GM19238 (cell line): ENCODE results near the gene PRCP.

ENCODE experiments used
- DNase-seq: peaks from one replicate; pipeline ENCODE4 v3.0.0; 2011; ENCODE audit warnings: low spot score; ENCODE audit not compliant: insufficient read length

Gene PRCP

DNA sequence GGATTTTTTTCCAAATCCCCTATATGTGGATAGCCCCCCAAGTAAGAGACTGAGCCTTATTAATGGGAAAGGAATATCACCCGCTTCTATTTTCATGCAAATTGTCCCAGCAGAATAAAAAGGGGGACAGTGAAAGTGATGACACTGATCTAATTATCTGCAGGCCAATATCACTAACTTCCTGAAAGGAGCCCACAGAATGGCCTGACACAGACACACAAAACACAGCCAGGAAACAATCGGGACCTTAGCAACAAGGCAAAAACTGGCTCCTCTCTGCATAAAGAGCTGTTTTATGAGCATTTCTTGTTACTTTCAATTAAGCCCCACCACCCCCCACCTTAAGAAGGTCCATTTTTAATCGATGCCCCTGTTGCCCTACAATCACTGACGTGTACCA is 112.2 kb downstream of the PRCP start:
- DNase-seq: no peak

GRCh38 chr11:82786836-82787235 is 113.4 kb downstream of the PRCP start:
- DNase-seq: no peak

DNA sequence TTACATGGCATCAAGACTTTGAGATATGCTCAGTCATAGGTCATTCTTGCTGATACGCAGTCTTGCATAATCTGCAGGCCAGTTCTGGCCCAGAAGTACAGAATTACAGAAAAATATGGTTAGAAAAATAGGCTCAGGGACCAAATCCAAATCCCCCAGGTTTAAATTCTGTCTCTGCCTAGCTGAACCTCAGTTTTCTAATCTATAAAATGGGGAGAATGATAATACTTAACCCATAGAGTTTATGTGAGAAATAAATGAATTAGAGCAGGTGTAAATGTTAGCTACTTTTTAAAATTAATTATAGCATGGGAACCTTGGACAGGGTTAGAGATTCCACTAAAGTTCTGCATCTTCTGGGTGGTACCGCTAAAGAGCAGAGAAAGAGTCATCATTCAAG is 114.2 kb downstream of the PRCP start:
- DNase-seq: no peak

DNA sequence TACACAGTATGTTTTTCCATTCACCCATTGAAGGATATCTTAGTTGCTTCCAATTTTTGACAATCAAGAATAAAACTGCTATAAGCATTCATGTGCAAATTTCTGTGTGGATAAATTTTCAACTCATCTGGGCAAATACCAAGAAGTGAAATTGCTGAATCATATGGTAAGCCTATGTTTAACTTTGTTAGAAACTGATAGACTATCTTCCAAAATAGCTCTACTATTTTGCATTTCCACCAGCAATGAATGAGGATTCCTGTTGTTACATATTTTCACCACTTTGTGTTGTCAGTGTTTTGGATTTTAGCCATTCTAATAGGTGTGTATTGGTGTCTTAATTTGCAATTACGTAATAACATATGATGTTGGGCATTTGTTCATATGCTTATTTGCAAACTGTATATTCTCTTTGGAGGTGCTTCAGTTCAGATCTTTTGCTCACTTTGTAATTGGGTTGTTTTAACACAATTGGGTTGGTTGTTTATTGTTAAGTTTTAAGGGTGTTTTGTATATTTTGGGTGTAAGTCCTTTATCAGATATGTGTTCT is 117.3 kb downstream of the PRCP start:
- DNase-seq: no peak

DNA sequence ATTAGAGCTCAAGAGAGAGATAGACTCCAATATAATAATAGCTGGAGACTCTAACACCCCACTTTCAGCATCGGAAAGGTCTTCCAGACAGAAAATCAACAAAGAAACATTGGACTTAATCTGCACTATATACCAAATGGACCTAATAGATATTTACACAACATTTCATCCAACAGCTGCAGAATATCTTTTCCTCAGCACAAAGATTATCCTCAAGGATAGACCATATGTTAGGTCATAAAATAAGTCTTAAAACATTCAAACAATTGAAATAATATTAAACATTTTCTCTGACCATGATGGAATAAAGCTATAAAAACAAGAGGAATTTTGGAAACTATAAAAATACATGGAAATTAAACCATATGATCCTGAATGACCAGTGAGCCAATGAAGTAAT is 121.5 kb downstream of the PRCP start:
- DNase-seq: no peak

- no peak for DNase-seq
Observed at GRCh38 chr11:82776377-82776776, 123.9 kb downstream of the PRCP start.

- DNase-seq: peak; percentile 18
Observed at GRCh38 chr11:82775736-82776346, 124.4 kb downstream of the PRCP start.

DNA sequence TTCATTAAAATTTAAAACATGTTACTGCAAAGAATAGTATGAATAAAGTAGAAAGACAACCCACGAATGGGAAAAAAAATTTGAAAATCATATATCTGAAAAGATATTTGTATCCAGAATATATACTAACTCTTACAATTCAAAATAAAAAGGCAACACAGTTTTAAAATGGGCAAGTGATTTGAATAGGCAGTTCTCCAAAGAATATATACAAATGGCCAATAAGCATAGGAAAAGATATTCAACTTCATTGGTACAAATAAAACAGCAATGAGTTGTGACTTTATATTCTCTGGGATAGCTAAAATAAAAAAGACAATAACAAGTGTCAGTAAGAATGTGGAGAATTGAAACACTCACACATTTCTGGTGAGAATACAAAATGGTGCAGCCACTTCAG is 125.0 kb downstream of the PRCP start:
- no peak for DNase-seq
